ENCODE data around the gene CHMP2B. TPM values are rescaled to one million over a fixed set of nuclear protein-coding genes. Genes with fewer than 3 reads are reported as not detected.

CHMP2B gene, protein sequence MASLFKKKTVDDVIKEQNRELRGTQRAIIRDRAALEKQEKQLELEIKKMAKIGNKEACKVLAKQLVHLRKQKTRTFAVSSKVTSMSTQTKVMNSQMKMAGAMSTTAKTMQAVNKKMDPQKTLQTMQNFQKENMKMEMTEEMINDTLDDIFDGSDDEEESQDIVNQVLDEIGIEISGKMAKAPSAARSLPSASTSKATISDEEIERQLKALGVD
- total RNA-seq (10 to 100 TPM; 33.2 to 50.3 (median 41.9) TPM), polyA plus RNA-seq (100 to 1,000 TPM in 1 of 3 donors, 10 to 100 TPM in 2; 44.3 to 106 (median 69.7) TPM)

DNA sequence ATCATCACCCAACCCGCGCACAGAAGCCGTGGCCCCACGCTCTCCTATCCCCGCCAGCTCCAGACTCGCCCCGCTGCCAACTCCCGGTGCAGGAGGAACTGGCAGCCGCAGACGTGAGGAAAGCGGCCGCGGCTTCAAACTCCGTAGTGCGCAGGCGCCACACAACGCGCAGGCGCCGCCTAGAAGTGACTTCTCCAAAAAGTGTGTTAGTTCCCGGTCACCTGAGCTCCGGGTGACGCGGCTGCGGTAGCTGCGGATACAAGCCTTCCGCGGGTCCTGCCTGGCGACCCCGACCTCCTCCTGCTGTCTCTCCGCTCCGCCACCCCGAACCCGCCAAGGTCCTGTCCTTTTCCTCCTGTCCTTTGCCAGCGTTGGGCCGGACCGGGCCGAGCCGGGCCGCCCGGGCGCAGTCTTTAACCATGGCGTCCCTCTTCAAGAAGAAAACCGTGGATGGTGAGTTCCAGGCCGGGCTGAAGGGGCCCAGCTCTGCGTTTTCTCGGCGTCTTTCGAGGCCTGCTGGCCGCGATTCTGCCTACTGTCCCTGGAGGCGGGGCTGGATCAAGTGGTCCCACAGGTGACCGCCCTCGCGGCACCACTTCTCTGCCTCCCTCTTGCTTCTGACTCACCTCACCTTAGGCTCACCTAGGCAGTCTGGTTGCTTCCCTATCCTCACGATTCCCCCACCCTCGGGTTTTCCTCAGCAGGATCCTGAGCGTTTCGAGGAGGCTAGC lies at the start of gene CHMP2B:
TSS of gene CHMP2B (plus strand) at position 206 of the 731 bp plus-strand sequence. CDS start at position 420, 214 bp downstream.
- no peaks in the 10 kb centered on the region for H3K27me3 ChIP-seq
- peak; percentile 97 for DNase-seq
- H3K9me3 ChIP-seq, result no peaks in the 10 kb centered on the region
- peak within 1 kb of the TSS; percentile 89 to 97 (median 94) for H3K27ac ChIP-seq
- peaks cover 0 to 38% (median 26%) of the 10 kb centered on the region in 4 donors for H3K4me1 ChIP-seq
- 0% methylated on average over 59 of the region's 59 CpGs for WGBS, 2 donors
- H3K36me3 ChIP-seq, result no peaks in the 10 kb centered on the region
- H3K4me3 ChIP-seq, result peak within 1 kb of the TSS; percentile 76 to 99 (median 95)
- TF ChIP-seq EP300 (IDR thresholded peaks at IDR 0.05) (no peak), POLR2A (IDR thresholded peaks at IDR 0.05) (peak; percentile 75 to 83), POLR2AphosphoS5 (IDR thresholded peaks at IDR 0.05) (peak; percentile 89 to 97 (median 93))
- TF ChIP-seq, protein P1, sequence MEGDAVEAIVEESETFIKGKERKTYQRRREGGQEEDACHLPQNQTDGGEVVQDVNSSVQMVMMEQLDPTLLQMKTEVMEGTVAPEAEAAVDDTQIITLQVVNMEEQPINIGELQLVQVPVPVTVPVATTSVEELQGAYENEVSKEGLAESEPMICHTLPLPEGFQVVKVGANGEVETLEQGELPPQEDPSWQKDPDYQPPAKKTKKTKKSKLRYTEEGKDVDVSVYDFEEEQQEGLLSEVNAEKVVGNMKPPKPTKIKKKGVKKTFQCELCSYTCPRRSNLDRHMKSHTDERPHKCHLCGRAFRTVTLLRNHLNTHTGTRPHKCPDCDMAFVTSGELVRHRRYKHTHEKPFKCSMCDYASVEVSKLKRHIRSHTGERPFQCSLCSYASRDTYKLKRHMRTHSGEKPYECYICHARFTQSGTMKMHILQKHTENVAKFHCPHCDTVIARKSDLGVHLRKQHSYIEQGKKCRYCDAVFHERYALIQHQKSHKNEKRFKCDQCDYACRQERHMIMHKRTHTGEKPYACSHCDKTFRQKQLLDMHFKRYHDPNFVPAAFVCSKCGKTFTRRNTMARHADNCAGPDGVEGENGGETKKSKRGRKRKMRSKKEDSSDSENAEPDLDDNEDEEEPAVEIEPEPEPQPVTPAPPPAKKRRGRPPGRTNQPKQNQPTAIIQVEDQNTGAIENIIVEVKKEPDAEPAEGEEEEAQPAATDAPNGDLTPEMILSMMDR (IDR thresholded peaks at IDR 0.05), result no peak
- intact Hi-C loops (cut with DNase I), result loop anchor here (1.0 kb wide), 1 partner anchor 236 kb away; the partner anchor contains the start of gene VGLL3

DNA sequence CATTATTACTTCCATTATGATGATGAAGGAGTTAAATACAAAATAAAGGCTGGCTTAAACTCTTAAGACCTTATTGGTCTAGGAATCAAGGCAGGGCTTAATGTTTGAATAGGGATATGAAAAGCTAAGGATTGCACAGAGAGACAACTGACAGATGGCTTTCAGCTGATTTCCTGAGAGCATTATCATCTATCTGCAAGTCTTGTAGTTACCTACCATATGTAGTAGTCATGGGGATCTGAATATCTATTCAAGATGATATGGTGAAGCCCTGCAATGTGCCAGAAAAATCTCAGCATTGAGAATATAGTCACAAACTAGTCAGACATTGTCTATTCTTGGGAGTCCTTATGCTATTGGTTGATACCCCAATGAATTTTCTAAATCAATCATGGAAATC lies 47.5 kb upstream of the CHMP2B start:
- intact Hi-C loops (cut with DNase I), result no loop called here
- DNase-seq, result no peak

DNA sequence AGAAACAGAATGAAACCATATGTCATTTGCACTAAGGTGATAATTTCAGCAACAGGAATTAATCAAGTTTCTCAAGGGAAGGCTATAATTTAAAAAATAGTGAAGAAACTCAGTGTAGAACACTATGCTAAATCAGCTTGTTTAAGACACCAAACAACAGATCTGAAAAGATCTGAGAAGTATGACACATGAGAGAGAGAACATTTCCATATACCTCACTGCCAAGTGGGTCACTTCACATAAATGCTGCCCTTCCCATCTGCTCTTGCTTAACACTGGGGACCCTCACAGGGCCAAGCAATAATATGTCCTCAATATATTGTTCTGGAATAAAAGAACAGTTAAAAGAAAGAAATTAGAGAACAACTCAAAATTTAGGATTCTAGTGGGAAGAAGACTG lies 45.6 kb upstream of the CHMP2B start:
- Histone ChIP-seq H3K27ac (no peak overlapping the region), H3K36me3 (no peaks in the 10 kb centered on the region), H3K4me3 (no peak overlapping the region), H3K9me3 (no peaks in the 10 kb centered on the region), H3K4me1 (no peaks in the 10 kb centered on the region), H3K27me3 (no peaks in the 10 kb centered on the region)
- DNase-seq, result no peak
- TF ChIP-seq POLR2AphosphoS5 (IDR thresholded peaks at IDR 0.05) (no peak), POLR2A (IDR thresholded peaks at IDR 0.05) (no peak), EP300 (IDR thresholded peaks at IDR 0.05) (no peak)
- TF ChIP-seq, protein P1 (IDR thresholded peaks at IDR 0.05), result no peak
- intact Hi-C loops (cut with DNase I), result no loop called here

More for the DNA sequence above, 47.5 kb upstream of the CHMP2B start:
- no peak overlapping the region for H3K27ac ChIP-seq
- H3K27me3 ChIP-seq, result no peaks in the 10 kb centered on the region
- TF ChIP-seq, protein P1 (IDR thresholded peaks at IDR 0.05), result no peak
- TF ChIP-seq POLR2A (IDR thresholded peaks at IDR 0.05) (no peak), EP300 (IDR thresholded peaks at IDR 0.05) (no peak), POLR2AphosphoS5 (IDR thresholded peaks at IDR 0.05) (no peak)
- no peaks in the 10 kb centered on the region for H3K4me1 ChIP-seq
- H3K36me3 ChIP-seq, result no peaks in the 10 kb centered on the region
- H3K4me3 ChIP-seq, result no peak overlapping the region
- H3K9me3 ChIP-seq, result no peaks in the 10 kb centered on the region

DNA sequence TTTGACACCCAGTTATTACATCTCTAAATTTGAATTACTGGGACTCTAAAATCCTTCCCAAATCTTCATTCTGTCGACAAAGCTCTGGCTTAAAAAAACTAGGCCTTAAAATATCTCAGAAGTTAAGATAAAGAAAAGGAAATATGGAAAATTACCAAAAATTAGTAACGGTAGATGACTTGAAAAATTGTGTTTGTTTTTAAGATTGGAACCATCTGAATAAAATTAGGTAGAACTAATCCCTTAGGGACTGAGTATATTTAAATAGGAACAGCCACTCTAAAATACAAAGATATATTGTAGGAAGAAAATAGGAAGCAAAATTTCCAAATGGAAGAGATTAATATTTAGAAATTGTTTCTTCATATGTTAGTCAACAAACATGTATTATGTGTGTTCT lies 45.1 kb upstream of the CHMP2B start:
- Histone ChIP-seq H3K4me3 (no peak overlapping the region), H3K9me3 (no peaks in the 10 kb centered on the region), H3K36me3 (no peaks in the 10 kb centered on the region), H3K27ac (no peak overlapping the region), H3K27me3 (no peaks in the 10 kb centered on the region), H3K4me1 (no peaks in the 10 kb centered on the region)
- intact Hi-C loops (cut with DNase I), result no loop called here
- no peak for DNase-seq
- no peak for TF ChIP-seq POLR2A (IDR thresholded peaks at IDR 0.05)
- TF ChIP-seq, protein P1 (IDR thresholded peaks at IDR 0.05), result no peak
- TF ChIP-seq EP300 (IDR thresholded peaks at IDR 0.05), result no peak
- no peak for TF ChIP-seq POLR2AphosphoS5 (IDR thresholded peaks at IDR 0.05)
- WGBS, 2 donors, result 73 to 74% methylated on average over 2 of the region's 2 CpGs

All from sigmoid colon (tissue), 7 donors.